ENCODE results near the gene GANC. TPM values are rescaled to one million over a fixed set of nuclear protein-coding genes. Genes with fewer than 3 reads are reported as not detected.

The GANC gene
- total RNA-seq, 1 experiment from 2014 or later: 15.8 TPM

- Histone ChIP-seq H3K4me1 (ENCODE audit: insufficient read depth, low read length) (no peaks in the 10 kb centered on the region), H4K20me1 (ENCODE audit: control insufficient read depth, insufficient read depth, insufficient read length) (no peaks in the 10 kb centered on the region), H3K27ac (ENCODE audit: insufficient read length, low read depth, low read length) (no peak overlapping the region), H3K4ac (ENCODE audit: low read depth, low read length) (no peak overlapping the region), H2BK15ac (ENCODE audit: low read depth, low read length) (no peak overlapping the region), H2BK20ac (ENCODE audit: low read depth, low read length, poor library complexity, severe bottlenecking) (no peak overlapping the region), H3K9me3 (ENCODE audit: control insufficient read depth, low read depth, low read length) (no peaks in the 10 kb centered on the region), H4K8ac (replicated peaks; ENCODE audit: insufficient read length, low read depth, low read length) (no peak overlapping the region), H2BK120ac (ENCODE audit: low read depth, low read length, poor library complexity, severe bottlenecking) (no peak overlapping the region), H4K91ac (ENCODE audit: insufficient read length, low read depth, low read length) (no peak overlapping the region), H3K79me2 (ENCODE audit: insufficient read depth, low read length) (no peaks in the 10 kb centered on the region), H4K5ac (ENCODE audit: insufficient read length, low read depth, low read length) (no peak overlapping the region), H3K79me1 (ENCODE audit: insufficient read depth, low read depth, low read length, poor library complexity, severe bottlenecking) (no peaks in the 10 kb centered on the region), H3K23ac (ENCODE audit: insufficient read length, low read depth, low read length) (no peak overlapping the region), H2BK5ac (ENCODE audit: insufficient read length, low read length) (no peak overlapping the region), H2AK5ac (ENCODE audit: insufficient read length, low read length) (no peak overlapping the region), H3T11ph (ENCODE audit: low read length) (no peak overlapping the region), H3K14ac (ENCODE audit: insufficient read depth, low read length) (no peak overlapping the region), H2BK12ac (ENCODE audit: insufficient read length, low read depth, low read length) (no peak overlapping the region), H3K9ac (ENCODE audit: extremely low read depth, insufficient read length, low read length) (no peak overlapping the region), H3K23me2 (ENCODE audit: insufficient read length, low read depth, low read length, poor library complexity, severe bottlenecking) (no peaks in the 10 kb centered on the region), H3K56ac (ENCODE audit: insufficient read length, low read depth, low read length) (no peak overlapping the region), H3K27me3 (ENCODE audit: insufficient read depth, low read length) (no peaks in the 10 kb centered on the region), H3K18ac (ENCODE audit: insufficient read length, low read depth, low read length) (no peak overlapping the region), H3K4me2 (ENCODE audit: insufficient read depth, insufficient read length, low read length) (no peak overlapping the region), H2AFZ (ENCODE audit: low read length) (no peak overlapping the region)
- H3K4me3 Mint-ChIP-seq: no peak overlapping the region
- no peak for TF ChIP-seq CTCF (conservative IDR thresholded peaks at IDR 0.05)
- no peaks in the 10 kb centered on the region for H3K9me3 Mint-ChIP-seq
- H3K27ac Mint-ChIP-seq: no peak overlapping the region; a peak in 1 of 7 replicates
- no peaks in the 10 kb centered on the region for H3K27me3 Mint-ChIP-seq (ENCODE audit: low read depth)
- no peak for DNase-seq
- H3K36me3 Mint-ChIP-seq (ENCODE audit: insufficient read depth in 1 of 3, low read depth in 3 of 3): peaks cover 5 to 56% (median 35%) of the 10 kb centered on the region in 3 experiments; a peak in 6 of 7 replicates
- no peaks in the 10 kb centered on the region for H3K4me1 Mint-ChIP-seq
Measured at GRCh38 chr15:42239528-42240182, 33.3 kb upstream of the GANC start.
